ENCODE results near the gene PHF3. TPM values are rescaled to one million over a fixed set of nuclear protein-coding genes. Genes with fewer than 3 reads are reported as not detected.

PHF3 gene
- total RNA-seq, 1 donor from 2014 or later, result 61.1 TPM

- TF ChIP-seq CTCF (IDR thresholded peaks at IDR 0.05), result no peak
- intact Hi-C loops (cut with DNase I), result no loop called here
- no peaks in the 10 kb centered on the region for H3K36me3 ChIP-seq
- H3K9me3 ChIP-seq, result no peaks in the 10 kb centered on the region
- peak; percentile 79 for DNase-seq
- H3K4me1 ChIP-seq, result peaks cover 46% of the 10 kb centered on the region
- peak overlapping the region; percentile 94 for H3K27ac ChIP-seq
- peak overlapping the region; percentile 84 for H3K4me3 ChIP-seq
- no peaks in the 10 kb centered on the region for H3K27me3 ChIP-seq
- peak; percentile 22 for ATAC-seq
Measured at GRCh38 chr6:63636518-63637021, 968 bp downstream of the PHF3 start.

GRCh38 chr6:63637865-63638445 is 2.4 kb downstream of the PHF3 start:
- DNase-seq (no peak), ATAC-seq (no peak)

DNA sequence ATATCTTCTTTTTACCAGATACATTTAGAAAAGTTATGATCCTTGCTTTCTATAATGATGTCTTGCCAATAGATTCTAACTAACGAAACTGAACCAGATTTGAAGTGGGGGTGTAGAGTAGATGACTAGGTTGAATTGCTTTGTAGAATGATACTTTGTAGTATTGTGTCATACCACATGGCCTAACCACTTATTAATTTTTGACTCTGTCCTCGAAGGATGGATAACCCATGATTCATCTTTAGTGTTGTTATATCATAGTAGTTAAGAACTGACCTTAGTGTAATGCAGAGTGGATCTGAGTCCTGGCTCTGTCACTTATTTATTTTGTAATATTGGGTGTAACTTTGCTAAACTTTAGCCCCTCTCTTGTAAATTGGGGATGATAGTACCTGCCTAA is 4.5 kb downstream of the PHF3 start:
- no peak for ATAC-seq
- H3K27me3 ChIP-seq, result no peaks in the 10 kb centered on the region
- no peak for DNase-seq
- H3K9me3 ChIP-seq, result no peaks in the 10 kb centered on the region
- no peak for TF ChIP-seq CTCF (IDR thresholded peaks at IDR 0.05)
- intact Hi-C loops (cut with DNase I), result no loop called here
- peaks cover 68% of the 10 kb centered on the region for H3K4me1 ChIP-seq
- no peak overlapping the region for H3K27ac ChIP-seq
- H3K4me3 ChIP-seq, result no peak overlapping the region
- H3K36me3 ChIP-seq, result peaks cover 5% of the 10 kb centered on the region

More at GRCh38 chr6:63637865-63638445, 2.4 kb downstream of the PHF3 start:
- Histone ChIP-seq H3K9me3 (no peaks in the 10 kb centered on the region), H3K36me3 (peaks cover 5% of the 10 kb centered on the region), H3K27ac (no peak overlapping the region), H3K4me3 (peak overlapping the region; percentile 84), H3K4me1 (peaks cover 53% of the 10 kb centered on the region), H3K27me3 (no peaks in the 10 kb centered on the region)
- intact Hi-C loops (cut with DNase I), result no loop called here
- TF ChIP-seq CTCF (IDR thresholded peaks at IDR 0.05), result no peak

DNA sequence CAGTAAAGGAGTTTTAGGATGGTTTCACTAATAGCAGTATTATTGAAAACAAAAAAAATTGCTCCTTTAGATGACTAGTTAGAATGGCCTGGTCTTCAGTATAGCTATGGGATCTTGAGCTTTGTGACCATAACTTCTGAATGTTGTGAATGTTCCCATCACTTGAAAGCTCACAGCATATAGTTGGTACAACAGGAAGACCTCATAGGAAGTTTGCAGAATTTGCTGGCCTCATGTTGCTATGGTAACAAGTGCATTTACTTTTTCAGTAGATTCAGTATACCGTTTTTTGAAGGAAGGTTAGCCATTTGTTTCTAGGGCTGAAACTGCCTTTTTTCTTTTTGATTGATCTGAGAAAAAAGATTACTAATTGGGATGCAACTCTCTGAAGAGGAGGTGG is 8.3 kb downstream of the PHF3 start:
- Histone ChIP-seq H3K9me3 (no peaks in the 10 kb centered on the region), H3K36me3 (peaks cover 5% of the 10 kb centered on the region), H3K4me3 (no peak overlapping the region), H3K27me3 (no peaks in the 10 kb centered on the region), H3K27ac (no peak overlapping the region), H3K4me1 (peaks cover 59% of the 10 kb centered on the region)
- TF ChIP-seq CTCF (IDR thresholded peaks at IDR 0.05), result no peak
- no peak for ATAC-seq
- DNase-seq, result no peak
- intact Hi-C loops (cut with DNase I), result no loop called here

DNA sequence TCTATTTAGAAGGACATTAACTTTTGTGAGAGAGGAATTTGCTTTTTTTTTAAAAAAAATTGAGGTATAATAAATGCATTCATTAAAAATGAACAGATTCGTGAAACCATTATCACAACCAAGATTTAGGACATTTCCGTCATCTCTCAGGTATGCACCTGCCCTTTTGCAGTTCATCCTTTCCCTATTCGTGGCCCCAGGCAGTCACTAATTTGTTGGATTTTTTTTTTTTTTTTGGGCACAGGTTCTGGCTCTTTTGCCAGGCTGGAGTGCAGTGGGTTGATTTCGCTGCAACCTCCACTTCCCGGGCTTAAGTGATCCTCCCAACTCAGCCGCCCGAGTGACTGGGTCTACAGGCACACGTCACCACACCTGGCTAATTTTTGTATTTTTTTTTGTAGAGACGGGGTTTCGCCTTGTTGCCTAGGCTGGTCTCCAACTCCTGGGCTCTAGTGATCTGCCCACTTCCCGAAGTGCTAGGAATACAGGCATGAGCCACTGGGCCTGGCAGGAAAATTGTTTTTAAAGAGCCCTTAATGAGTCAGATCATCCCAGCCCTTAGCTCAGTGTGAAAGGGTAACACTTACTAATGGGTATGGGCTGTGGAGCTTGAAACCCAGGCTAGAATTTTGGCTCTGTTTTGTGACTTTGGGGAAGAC is 9.2 kb downstream of the PHF3 start:
- Histone ChIP-seq H3K27ac (no peak overlapping the region), H3K4me3 (no peak overlapping the region), H3K9me3 (no peaks in the 10 kb centered on the region), H3K36me3 (peaks cover 5% of the 10 kb centered on the region), H3K4me1 (peaks cover 58% of the 10 kb centered on the region), H3K27me3 (no peaks in the 10 kb centered on the region)
- peak; percentile 78 for ATAC-seq
- TF ChIP-seq CTCF (IDR thresholded peaks at IDR 0.05), result no peak
- intact Hi-C loops (cut with DNase I), result no loop called here
- DNase-seq, result no peak

All from upper lobe of right lung (tissue), 1 donor.